Brain microvascular endothelial cell (primary cell): ENCODE results near the gene CERS4.

Experiments
- DNase-seq: peaks from one replicate; pipeline ENCODE4 v3.0.0-alpha.2; 2020
- H3K27ac ChIP-seq: fragments of 250-450 bp; sonication (Bioruptor Pico); 2 replicates; pipeline ENCODE4 v1.5.1; 2020; ENCODE audit warnings: mild to moderate bottlenecking, moderate library complexity
- H3K27me3 ChIP-seq: fragments of 250-450 bp; sonication (Bioruptor Pico); replicated peaks from 2 replicates; pipeline ENCODE4 v1.5.1; 2020; ENCODE audit warnings: mild to moderate bottlenecking
- H3K36me3 ChIP-seq: fragments of 250-450 bp; sonication (Bioruptor Pico); replicated peaks from 2 replicates; pipeline ENCODE4 v1.5.1; 2020; ENCODE audit warnings: mild to moderate bottlenecking
- H3K4me3 ChIP-seq: 2 replicates; pipeline ENCODE4 v1.5.1; 2011; ENCODE audit warnings: low read depth, mild to moderate bottlenecking, control low read depth, low read length, moderate library complexity
- CTCF ChIP-seq: IDR thresholded peaks from 2 replicates; pipeline ENCODE4 v1.5.1; 2011; ENCODE audit warnings: low read depth, mild to moderate bottlenecking, moderate library complexity, low read length, control low read depth, inconsistent platforms; ENCODE audit errors: missing control alignments
- in situ Hi-C: cut with HindIII; loops from 2 replicates; pipeline ENCODE4 v1.10.0; 2017; ENCODE audit warnings: low sequenced_read_pairs, low pct_ligation_motif_present

The CERS4 gene

GRCh38 chr19:8307400-8307964, 98.3 kb downstream of the CERS4 start:
- in situ Hi-C loops = no loop called here
- H3K4me3 ChIP-seq = peak overlapping the region; percentile 65
- peak overlapping the region; percentile 57 for H3K27ac ChIP-seq
- DNase-seq = no peak
- no peaks in the 10 kb centered on the region for H3K27me3 ChIP-seq
- TF ChIP-seq CTCF = peak; percentile 7
- H3K36me3 ChIP-seq = peaks cover 15% of the 10 kb centered on the region

- H3K36me3 ChIP-seq = peaks cover 15% of the 10 kb centered on the region
- TF ChIP-seq CTCF = no peak
- DNase-seq = peak; percentile 83
- peak within 1 kb of the TSS; percentile 65 for H3K4me3 ChIP-seq
- in situ Hi-C loops = no loop called here
- peak within 1 kb of the TSS; percentile 57 for H3K27ac ChIP-seq
- no peaks in the 10 kb centered on the region for H3K27me3 ChIP-seq
Measured at GRCh38 chr19:8307965-8308866, 99.0 kb downstream of the CERS4 start, which contains the start of gene CD320. TSS of gene CD320 (minus strand) at chr19:8308358. CDS start at chr19:8308290, 68 bp downstream.

- H3K27ac ChIP-seq = no peak overlapping the region
- H3K36me3 ChIP-seq = peaks cover 16% of the 10 kb centered on the region
- no peak for DNase-seq
- in situ Hi-C loops = no loop called here
- peak overlapping the region; percentile 65 for H3K4me3 ChIP-seq
- TF ChIP-seq CTCF = no peak
- H3K27me3 ChIP-seq = no peaks in the 10 kb centered on the region
Measured at GRCh38 chr19:8308891-8309291, 99.7 kb downstream of the CERS4 start.

- DNase-seq = no peak
- TF ChIP-seq CTCF = no peak
- peaks cover 30% of the 10 kb centered on the region for H3K36me3 ChIP-seq
- no peak overlapping the region for H3K27ac ChIP-seq
- in situ Hi-C loops = no loop called here
- H3K4me3 ChIP-seq = no peak overlapping the region
- no peaks in the 10 kb centered on the region for H3K27me3 ChIP-seq
Measured at GRCh38 chr19:8310342-8311055, 101.3 kb downstream of the CERS4 start.

GRCh38 chr19:8311461-8312260, 102.5 kb downstream of the CERS4 start:
- TF ChIP-seq CTCF = no peak
- Histone ChIP-seq H3K36me3 (peaks cover 32% of the 10 kb centered on the region), H3K27ac (no peak overlapping the region), H3K27me3 (no peaks in the 10 kb centered on the region), H3K4me3 (no peak overlapping the region)
- no peak for DNase-seq
- in situ Hi-C loops = no loop called here
